H9 (cell line): ENCODE measurements around the gene ICE2. TPM values are rescaled to one million over a fixed set of nuclear protein-coding genes. Genes with fewer than 3 reads are reported as not detected.

Source experiments
- DNase-seq: peaks from one replicate; pipeline ENCODE4 v3.0.0-alpha.2; 2017
- H2AFZ ChIP-seq: one replicate; pipeline ENCODE4 v1.6.1; 2013; ENCODE audit warnings: mild to moderate bottlenecking, low read length, control low read depth, moderate library complexity
- H2AK5ac ChIP-seq: 2 replicates; pipeline ENCODE4 v1.6.1; 2013; ENCODE audit warnings: low read length, control low read depth, mixed read lengths; ENCODE audit not compliant: insufficient read length
- H2BK120ac ChIP-seq: one replicate; pipeline ENCODE4 v1.6.1; 2013; ENCODE audit warnings: low read depth, mild to moderate bottlenecking, low read length, control low read depth, inconsistent platforms; ENCODE audit not compliant: poor library complexity, severe bottlenecking
- H2BK12ac ChIP-seq: 2 replicates; pipeline ENCODE4 v1.6.1; 2013; ENCODE audit warnings: low read length, control low read depth, mixed read lengths, low read depth; ENCODE audit not compliant: insufficient read length
- H2BK15ac ChIP-seq: 2 replicates; pipeline ENCODE4 v1.6.1; 2013; ENCODE audit warnings: low read depth, low read length, control low read depth
- H2BK20ac ChIP-seq: one replicate; pipeline ENCODE4 v1.6.1; 2013; ENCODE audit warnings: low read depth, mild to moderate bottlenecking, low read length, control low read depth, inconsistent platforms; ENCODE audit not compliant: poor library complexity, severe bottlenecking
- H2BK5ac ChIP-seq: 2 replicates; pipeline ENCODE4 v1.6.1; 2013; ENCODE audit warnings: low read length, control low read depth, mixed read lengths; ENCODE audit not compliant: insufficient read length
- H3K14ac ChIP-seq: 2 replicates; pipeline ENCODE4 v1.6.1; 2013; ENCODE audit warnings: low read length, control low read depth; ENCODE audit not compliant: insufficient read depth
- H3K18ac ChIP-seq: 2 replicates; pipeline ENCODE4 v1.6.1; 2013; ENCODE audit warnings: low read depth, mild to moderate bottlenecking, mixed read lengths, low read length, control low read depth; ENCODE audit not compliant: insufficient read length
- H3K23ac ChIP-seq: 2 replicates; pipeline ENCODE4 v1.6.1; 2013; ENCODE audit warnings: low read length, control low read depth, mixed read lengths, low read depth; ENCODE audit not compliant: insufficient read length
- H3K23me2 ChIP-seq: 2 replicates; pipeline ENCODE4 v1.6.1; 2013; ENCODE audit warnings: low read depth, mild to moderate bottlenecking, mixed read lengths, low read length, control low read depth; ENCODE audit not compliant: insufficient read length, poor library complexity, severe bottlenecking
- H3K27ac ChIP-seq: 2 replicates; pipeline ENCODE4 v1.5.1; 2013; ENCODE audit warnings: low read length, control low read depth, mixed read lengths, low read depth; ENCODE audit not compliant: insufficient read length
- H3K27me3 ChIP-seq: 2 replicates; pipeline ENCODE4 v1.6.1; 2013; ENCODE audit warnings: low read length, control low read depth, inconsistent platforms; ENCODE audit not compliant: insufficient read depth
- H3K4ac ChIP-seq: 2 replicates; pipeline ENCODE4 v1.6.1; 2013; ENCODE audit warnings: low read depth, mild to moderate bottlenecking, control low read depth, inconsistent platforms, low read length, moderate library complexity
- H3K4me1 ChIP-seq: 2 replicates; pipeline ENCODE4 v1.6.1; 2013; ENCODE audit warnings: low read length, control low read depth, inconsistent platforms; ENCODE audit not compliant: insufficient read depth
- H3K4me2 ChIP-seq: 2 replicates; pipeline ENCODE4 v1.6.1; 2013; ENCODE audit warnings: low read length, control low read depth, mixed read lengths; ENCODE audit not compliant: insufficient read length, insufficient read depth
- H3K56ac ChIP-seq: 2 replicates; pipeline ENCODE4 v1.6.1; 2013; ENCODE audit warnings: low read depth, mild to moderate bottlenecking, mixed read lengths, low read length, control low read depth; ENCODE audit not compliant: insufficient read length
- H3K79me1 ChIP-seq: 2 replicates; pipeline ENCODE4 v1.6.1; 2013; ENCODE audit warnings: low read depth, mild to moderate bottlenecking, moderate library complexity, low read length, control low read depth, inconsistent platforms; ENCODE audit not compliant: insufficient read depth, poor library complexity, severe bottlenecking
- H3K79me2 ChIP-seq: 2 replicates; pipeline ENCODE4 v1.6.1; 2013; ENCODE audit warnings: low read length, control low read depth, inconsistent platforms; ENCODE audit not compliant: insufficient read depth
- H3K9ac ChIP-seq: 2 replicates; pipeline ENCODE4 v1.6.1; 2013; ENCODE audit warnings: low read length, control low read depth, mixed read lengths; ENCODE audit not compliant: insufficient read length; ENCODE audit errors: extremely low read depth
- H3K9me3 ChIP-seq: one replicate; pipeline ENCODE4 v1.6.1; 2013; ENCODE audit warnings: low read depth, low read length, inconsistent platforms; ENCODE audit not compliant: control insufficient read depth
- H3T11ph ChIP-seq: one replicate; pipeline ENCODE4 v1.6.1; 2013; ENCODE audit warnings: mild to moderate bottlenecking, low read length, control low read depth, inconsistent platforms
- H4K20me1 ChIP-seq: one replicate; pipeline ENCODE4 v1.6.1; 2013; ENCODE audit not compliant: control insufficient read depth, insufficient read length, insufficient read depth
- H4K5ac ChIP-seq: 2 replicates; pipeline ENCODE4 v1.6.1; 2013; ENCODE audit warnings: low read depth, mild to moderate bottlenecking, mixed read lengths, low read length, control low read depth; ENCODE audit not compliant: insufficient read length
- H4K8ac ChIP-seq: replicated peaks from 2 replicates; pipeline ENCODE4 v1.6.1; 2013; ENCODE audit warnings: low read length, control low read depth, mixed read lengths, low read depth; ENCODE audit not compliant: insufficient read length
- H4K91ac ChIP-seq: 2 replicates; pipeline ENCODE4 v1.6.1; 2013; ENCODE audit warnings: low read depth, mild to moderate bottlenecking, moderate library complexity, mixed read lengths, low read length, control low read depth; ENCODE audit not compliant: insufficient read length
- H3K27ac Mint-ChIP-seq, 3 experiments: 2 replicates in 2 of 3; 3 replicates in 1 of 3; pipeline ENCODE4 v1.8.0; 2020 to 2021; ENCODE audit warnings: mixed read lengths in 3 of 3, mild to moderate bottlenecking in 1 of 3, moderate library complexity in 1 of 3
- H3K27me3 Mint-ChIP-seq: 2 replicates; pipeline ENCODE4 v1.8.0; 2021; ENCODE audit warnings: low read depth, mild to moderate bottlenecking, moderate library complexity, mixed read lengths
- H3K36me3 Mint-ChIP-seq, 3 experiments: 2 replicates in 2 of 3; 3 replicates in 1 of 3; pipeline ENCODE4 v1.8.0; 2020 to 2021; ENCODE audit warnings: low read depth in 3 of 3, mixed read lengths in 3 of 3; ENCODE audit not compliant: insufficient read depth in 1 of 3
- H3K4me1 Mint-ChIP-seq, 2 experiments: 2 replicates each; pipeline ENCODE4 v1.8.0; 2020; ENCODE audit warnings: mixed read lengths in 2 of 2
- H3K4me3 Mint-ChIP-seq, 2 experiments: 2 replicates in 1 of 2; 3 replicates in 1 of 2; pipeline ENCODE4 v1.8.0; 2020 to 2021; ENCODE audit warnings: mild to moderate bottlenecking in 2 of 2, mixed read lengths in 2 of 2, moderate library complexity in 1 of 2
- H3K9me3 Mint-ChIP-seq, 2 experiments: 2 replicates in 1 of 2; 3 replicates in 1 of 2; pipeline ENCODE4 v1.8.0; 2020; ENCODE audit warnings: mild to moderate bottlenecking in 2 of 2, mixed read lengths in 2 of 2, moderate library complexity in 1 of 2
- CTCF ChIP-seq: fragments of 200-600 bp; sonication (generic); conservative IDR thresholded peaks from 3 replicates; pipeline ENCODE4 v1.8.0; 2021; ENCODE audit warnings: antibody characterized with exemption, mild to moderate bottlenecking
- WGBS: extraction: QIAGEN DNeasy Blood & Tissue Kit; methylation state at CpG from one replicate; pipeline ENCODE4 v1.1.7; 2013; ENCODE audit warnings: missing lambda C conversion rate, low lambda C conversion rate, mixed read lengths; ENCODE audit not compliant: insufficient read length; ENCODE audit errors: extremely low coverage; 5-methylcytosine and 5-hydroxymethylcytosine counted together
- total RNA-seq: library from RNA; stranded (reverse); gene quantifications from 2 replicates; pipeline ENCODE4 v1.2.1, GENCODE V29; 2021

The ICE2 gene
- total RNA-seq, 1 experiment from 2014 or later: 76.3 TPM

- no peaks in the 10 kb centered on the region for H3K23me2 ChIP-seq
- no peaks in the 10 kb centered on the region for H3K27me3 ChIP-seq
- no peak overlapping the region for H3K27ac Mint-ChIP-seq
- no peak overlapping the region for H3K18ac ChIP-seq
- H3K56ac ChIP-seq: no peak overlapping the region
- H2BK120ac ChIP-seq: no peak overlapping the region
- H3K4me3 Mint-ChIP-seq: no peak overlapping the region
- no peak overlapping the region for H3T11ph ChIP-seq
- H3K23ac ChIP-seq: no peak overlapping the region
- H4K8ac ChIP-seq: no peak overlapping the region
- H3K14ac ChIP-seq: no peak overlapping the region
- H3K9ac ChIP-seq: no peak overlapping the region
- no peaks in the 10 kb centered on the region for H3K9me3 Mint-ChIP-seq
- no peaks in the 10 kb centered on the region for H4K20me1 ChIP-seq
- no peak for TF ChIP-seq CTCF
- H2AK5ac ChIP-seq: no peak overlapping the region
- H3K4me2 ChIP-seq: no peak overlapping the region
- H3K4me1 ChIP-seq: no peaks in the 10 kb centered on the region
- no peak overlapping the region for H4K5ac ChIP-seq
- WGBS: no CpG with 5 or more reads among the region's 3 CpGs
- no peaks in the 10 kb centered on the region for H3K9me3 ChIP-seq
- H3K36me3 Mint-ChIP-seq: peaks cover 0 to 30% (median 25%) of the 10 kb centered on the region in 3 experiments; a peak in 6 of 7 replicates
- H2BK5ac ChIP-seq: no peak overlapping the region
- H3K27me3 Mint-ChIP-seq: no peaks in the 10 kb centered on the region
- H2BK15ac ChIP-seq: no peak overlapping the region
- DNase-seq: no peak
- H2AFZ ChIP-seq: no peak overlapping the region
- no peaks in the 10 kb centered on the region for H3K79me2 ChIP-seq
- H3K79me1 ChIP-seq: no peaks in the 10 kb centered on the region
- H2BK20ac ChIP-seq: no peak overlapping the region
- H3K4me1 Mint-ChIP-seq: no peaks in the 10 kb centered on the region
- no peak overlapping the region for H2BK12ac ChIP-seq
- no peak overlapping the region for H3K4ac ChIP-seq
- H4K91ac ChIP-seq: no peak overlapping the region
- no peak overlapping the region for H3K27ac ChIP-seq
Measured at GRCh38 chr15:60457985-60458384, 21.0 kb downstream of the ICE2 start.
